GM13976 (cell line): ENCODE data around the gene CHCT1.

Experiments
- DNase-seq: peaks from one replicate; pipeline ENCODE4 v3.0.0; 2012; ENCODE audit warnings: low spot score
- CTCF ChIP-seq: IDR thresholded peaks from 2 replicates; pipeline ENCODE4 v1.5.1; 2012; ENCODE audit warnings: borderline replicate concordance, mild to moderate bottlenecking; ENCODE audit not compliant: insufficient read depth; ENCODE audit errors: extremely low read depth, missing control alignments, control extremely low read depth
- in situ Hi-C: fragments of 300-500 bp; cut with MboI; formaldehyde crosslinking; loops from one replicate; pipeline ENCODE4 v1.12.0; 2022; ENCODE audit warnings: low sequenced_read_pairs, mixed read lengths, inconsistent platforms; ENCODE audit not compliant: unreplicated experiment

Gene CHCT1

GRCh38 chr17:60447375-60447774, 25.1 kb downstream of the CHCT1 start:
- no peak for DNase-seq
- no peak for TF ChIP-seq CTCF
- in situ Hi-C loops = no loop called here

- DNase-seq = no peak
- no peak for TF ChIP-seq CTCF
- in situ Hi-C loops = no loop called here
These were observed 28.8 kb downstream of the CHCT1 start for GRCh38 chr17:60451071-60451470.

- no peak for TF ChIP-seq CTCF
- no peak for DNase-seq
- in situ Hi-C loops = no loop called here
These were observed 29.7 kb downstream of the CHCT1 start for GRCh38 chr17:60451965-60452364.

GRCh38 chr17:60455378-60455777, 33.1 kb downstream of the CHCT1 start:
- DNase-seq = no peak
- TF ChIP-seq CTCF = no peak
- in situ Hi-C loops = no loop called here

- no peak for TF ChIP-seq CTCF
- in situ Hi-C loops = no loop called here
- no peak for DNase-seq
These were observed 34.9 kb downstream of the CHCT1 start for GRCh38 chr17:60457148-60457547.

- DNase-seq = no peak
- no peak for TF ChIP-seq CTCF
- in situ Hi-C loops = no loop called here
These were observed 39.3 kb downstream of the CHCT1 start for GRCh38 chr17:60461584-60461983.
